ENCODE measurements around the gene POLE4.

POLE4 gene

DNA sequence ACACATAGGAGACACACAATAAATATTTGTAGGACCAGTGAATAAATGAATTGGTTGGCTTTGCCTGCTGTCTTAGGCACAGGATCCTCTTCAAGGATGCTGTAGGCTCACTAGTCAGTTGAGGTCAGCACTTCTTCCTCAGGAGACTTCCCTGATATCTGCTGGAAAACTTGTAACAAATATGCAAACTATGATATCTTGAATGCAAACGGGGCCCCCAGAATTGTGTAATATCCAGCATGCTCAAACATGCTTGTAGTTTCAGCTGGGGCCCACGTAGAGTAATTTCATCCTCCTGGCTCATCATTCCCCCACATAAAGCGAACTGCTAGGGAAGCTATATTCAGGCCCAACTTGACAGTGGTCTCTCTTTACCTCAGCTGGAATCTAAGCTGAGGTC lies 43.6 kb downstream of the POLE4 start:
- no peak for DNase-seq

DNA sequence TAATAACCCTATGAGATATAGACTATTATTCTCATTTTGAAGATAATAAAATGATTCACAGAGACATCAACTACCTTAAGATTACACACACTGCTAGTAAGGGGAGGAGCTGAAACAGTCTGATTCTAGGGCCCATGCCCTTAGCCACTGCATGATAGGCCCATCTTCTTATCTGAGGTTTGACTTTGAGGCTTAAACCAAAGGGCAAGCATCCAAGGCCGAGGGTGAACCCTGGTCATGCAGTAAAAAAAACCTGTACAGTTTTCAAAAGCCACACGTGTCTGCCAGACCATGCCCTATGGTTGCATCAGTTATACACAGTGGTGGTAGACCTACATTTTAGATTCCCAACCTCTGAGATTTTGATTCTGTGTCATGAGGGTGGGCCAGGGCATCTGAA lies 44.8 kb downstream of the POLE4 start:
- DNase-seq = no peak

DNA sequence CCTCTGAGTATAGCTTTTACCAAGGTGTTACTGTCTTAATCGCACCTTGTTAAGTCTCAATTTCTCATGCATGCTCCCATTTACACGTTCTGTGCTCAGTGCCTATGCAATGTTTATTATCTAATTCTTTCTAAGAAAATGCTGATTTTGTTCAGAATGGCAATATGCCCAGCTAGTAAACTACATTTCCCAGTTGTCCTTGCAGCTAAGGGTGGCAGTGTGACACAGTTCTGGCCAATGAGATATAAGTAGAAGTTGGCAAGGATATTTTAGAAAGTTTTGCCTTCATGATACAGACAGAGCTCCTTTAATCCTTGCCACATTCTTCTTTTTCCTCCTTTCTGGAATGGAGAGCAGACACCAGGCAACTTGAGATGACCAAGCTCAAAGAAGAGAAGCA lies 45.3 kb downstream of the POLE4 start:
- no peak for DNase-seq

DNA sequence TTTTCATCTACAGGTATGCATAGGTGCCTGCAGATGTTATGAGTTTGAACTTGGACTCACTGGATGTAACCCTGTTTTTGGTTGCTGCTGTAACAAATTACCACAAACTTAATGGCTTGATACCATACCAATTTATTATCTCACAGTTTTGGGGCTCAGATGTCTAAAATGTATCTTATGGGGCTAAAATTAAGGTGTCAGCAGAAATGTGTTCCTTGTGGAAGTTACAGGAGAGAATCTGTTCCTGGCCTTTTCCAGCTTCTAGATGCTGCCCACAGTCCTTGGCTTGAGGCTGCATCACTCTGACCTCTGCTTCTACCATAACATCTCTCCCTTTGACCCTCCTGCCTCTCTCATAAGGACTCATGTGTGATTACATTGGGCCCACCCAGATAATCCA lies 47.6 kb downstream of the POLE4 start:
- DNase-seq = no peak

DNA sequence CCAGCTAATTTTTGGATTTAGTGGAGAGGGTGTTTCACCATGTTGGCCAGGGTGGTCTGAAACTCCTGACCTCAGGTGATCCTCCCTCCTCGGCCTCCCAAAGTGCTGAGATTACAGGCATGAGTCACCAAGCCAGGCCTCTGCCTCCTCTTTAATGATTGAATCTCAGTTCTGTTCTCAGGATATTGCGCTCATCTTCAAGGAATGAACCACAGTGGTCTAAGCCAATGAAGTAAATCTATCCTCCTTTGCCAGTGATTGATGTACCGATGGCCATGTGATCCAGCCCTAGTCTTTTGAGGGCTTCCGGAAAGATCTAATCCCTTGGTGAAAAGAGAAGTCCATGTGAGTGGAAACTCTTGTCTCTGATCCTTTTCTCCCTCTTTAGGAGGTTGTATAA lies 48.6 kb downstream of the POLE4 start:
- no peak for DNase-seq

DNA sequence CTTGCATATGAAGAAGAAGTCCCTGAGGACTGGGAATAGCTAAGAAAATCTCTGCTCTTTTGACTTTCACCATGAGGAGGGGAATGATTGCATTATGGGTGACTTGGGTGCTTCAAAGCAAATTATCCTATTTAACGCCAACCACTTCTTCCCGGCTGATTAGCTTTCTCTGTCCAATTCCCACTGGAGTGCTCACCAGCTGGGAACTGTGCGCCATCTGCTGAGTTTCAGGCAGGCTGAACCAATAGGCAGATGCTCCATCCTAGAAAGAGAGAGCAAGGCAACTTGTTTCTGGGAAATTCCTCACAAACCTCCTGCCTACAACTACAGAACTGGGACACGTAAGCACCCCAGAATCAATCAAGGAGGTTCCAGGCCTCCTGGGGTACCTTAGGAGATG lies 49.4 kb downstream of the POLE4 start:
- DNase-seq = no peak

DNA sequence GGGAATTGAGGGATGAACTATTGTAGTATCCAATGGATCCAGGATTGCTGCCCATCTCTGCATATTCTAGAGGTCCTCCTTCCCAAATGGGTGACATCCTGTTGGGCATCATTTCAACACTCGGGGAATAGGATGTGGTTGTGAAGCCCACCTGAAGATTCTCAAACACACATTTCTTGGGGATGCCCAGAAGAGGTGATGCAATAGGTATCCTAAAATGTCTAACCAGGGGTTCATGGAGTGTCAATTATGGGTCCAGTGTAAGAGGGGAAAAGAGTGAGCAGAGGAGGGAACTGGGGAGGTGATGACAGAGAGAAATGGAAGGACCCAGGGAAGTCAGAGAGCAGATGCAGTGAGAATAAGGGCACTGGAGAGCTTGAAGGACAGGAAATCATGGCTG lies 52.1 kb downstream of the POLE4 start:
- DNase-seq = no peak

DNA sequence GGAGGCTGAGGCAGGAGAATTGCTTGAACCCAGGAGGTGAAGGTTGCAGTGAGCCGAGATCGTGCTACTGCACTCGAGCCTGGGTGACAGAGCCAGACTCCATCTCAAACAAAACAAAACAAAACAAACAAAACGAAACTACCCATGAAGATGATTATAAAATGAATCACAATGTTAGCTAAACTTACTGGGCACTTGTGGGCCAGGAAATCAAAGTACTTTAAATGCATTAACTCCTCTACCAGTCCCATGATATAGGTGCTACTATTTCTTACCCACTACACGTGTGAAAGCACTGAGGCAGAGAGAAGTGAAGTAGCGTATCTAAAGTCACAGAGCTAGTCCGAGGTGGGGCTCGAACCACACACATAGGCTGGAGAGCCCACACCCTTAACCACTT lies 53.6 kb downstream of the POLE4 start:
- DNase-seq = no peak

DNA sequence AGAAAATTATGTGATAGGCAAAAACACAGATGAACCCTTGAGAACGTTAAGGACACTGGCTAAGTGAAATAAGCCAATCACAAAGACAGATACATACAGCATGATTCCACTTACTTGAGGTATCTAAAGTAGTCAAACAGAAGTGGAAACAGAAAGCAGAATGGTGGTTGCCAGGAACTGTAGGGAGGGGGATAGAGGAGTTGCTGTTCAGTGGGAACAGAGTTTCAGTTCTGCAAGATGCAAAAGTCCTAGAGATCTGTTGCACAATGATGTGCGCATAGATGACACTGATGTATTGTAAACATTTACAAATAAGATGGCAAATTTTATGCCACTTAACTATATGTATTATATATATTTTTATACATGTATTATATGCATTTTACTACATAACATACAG lies 59.7 kb downstream of the POLE4 start:
- DNase-seq = no peak
